Dendritic cell treated with granulocyte-macrophage colony-stimulating factor and Interleukin-4, amounts not matched to agents 40 ng/mL and 50 ng/mL, for 4 days (primary cell): ENCODE data around the gene POC1B.

Experiments used
- H3K27ac Mint-ChIP-seq: one replicate; pipeline ENCODE4 v1.8.0; 2022; ENCODE audit warnings: mild to moderate bottlenecking, mixed read lengths
- H3K27me3 Mint-ChIP-seq: one replicate; pipeline ENCODE4 v1.8.0; 2022; ENCODE audit warnings: mild to moderate bottlenecking, mixed read lengths
- H3K36me3 Mint-ChIP-seq: one replicate; pipeline ENCODE4 v1.8.0; 2022; ENCODE audit warnings: low read depth, mixed read lengths
- H3K4me1 Mint-ChIP-seq: one replicate; pipeline ENCODE4 v1.8.0; 2022; ENCODE audit warnings: low read depth, mixed read lengths
- H3K4me3 Mint-ChIP-seq: one replicate; pipeline ENCODE4 v1.8.0; 2022; ENCODE audit warnings: mild to moderate bottlenecking, moderate library complexity, mixed read lengths
- H3K9me3 Mint-ChIP-seq: one replicate; pipeline ENCODE4 v1.8.0; 2022; ENCODE audit warnings: mixed read lengths
- intact Hi-C: fragments of 100-400 bp; cut with micrococcal nuclease; formaldehyde crosslinking; loops from one replicate; pipeline ENCODE4 v1.15.0; 2022

Gene POC1B

GRCh38 chr12:89401433-89402058, 124.3 kb downstream of the POC1B start:
- no peaks in the 10 kb centered on the region for H3K36me3 Mint-ChIP-seq
- no peak overlapping the region for H3K27ac Mint-ChIP-seq
- H3K4me1 Mint-ChIP-seq, result peaks cover 6% of the 10 kb centered on the region
- intact Hi-C loops, result no loop called here
- H3K9me3 Mint-ChIP-seq, result no peaks in the 10 kb centered on the region
- no peak overlapping the region for H3K4me3 Mint-ChIP-seq
- H3K27me3 Mint-ChIP-seq, result no peaks in the 10 kb centered on the region

- no peaks in the 10 kb centered on the region for H3K9me3 Mint-ChIP-seq
- H3K27ac Mint-ChIP-seq, result no peak overlapping the region
- no peak overlapping the region for H3K4me3 Mint-ChIP-seq
- peaks cover 6% of the 10 kb centered on the region for H3K4me1 Mint-ChIP-seq
- H3K27me3 Mint-ChIP-seq, result no peaks in the 10 kb centered on the region
- intact Hi-C loops, result no loop called here
- no peaks in the 10 kb centered on the region for H3K36me3 Mint-ChIP-seq
These were observed 125.4 kb downstream of the POC1B start for GRCh38 chr12:89400415-89400814.

GRCh38 chr12:89395712-89396111, 130.1 kb downstream of the POC1B start:
- H3K4me3 Mint-ChIP-seq, result no peak overlapping the region
- H3K9me3 Mint-ChIP-seq, result no peaks in the 10 kb centered on the region
- H3K36me3 Mint-ChIP-seq, result no peaks in the 10 kb centered on the region
- intact Hi-C loops, result no loop called here
- H3K27me3 Mint-ChIP-seq, result no peaks in the 10 kb centered on the region
- peaks cover 35% of the 10 kb centered on the region for H3K4me1 Mint-ChIP-seq
- H3K27ac Mint-ChIP-seq, result no peak overlapping the region

- H3K27me3 Mint-ChIP-seq, result no peaks in the 10 kb centered on the region
- no peak overlapping the region for H3K27ac Mint-ChIP-seq
- intact Hi-C loops, result no loop called here
- no peak overlapping the region for H3K4me3 Mint-ChIP-seq
- peaks cover 39% of the 10 kb centered on the region for H3K4me1 Mint-ChIP-seq
- no peaks in the 10 kb centered on the region for H3K36me3 Mint-ChIP-seq
- no peaks in the 10 kb centered on the region for H3K9me3 Mint-ChIP-seq
These were observed 132.2 kb downstream of the POC1B start for GRCh38 chr12:89393551-89394121.

- H3K36me3 Mint-ChIP-seq, result no peaks in the 10 kb centered on the region
- H3K27me3 Mint-ChIP-seq, result no peaks in the 10 kb centered on the region
- H3K4me3 Mint-ChIP-seq, result no peak overlapping the region
- no peaks in the 10 kb centered on the region for H3K9me3 Mint-ChIP-seq
- intact Hi-C loops, result no loop called here
- peaks cover 34% of the 10 kb centered on the region for H3K4me1 Mint-ChIP-seq
- no peak overlapping the region for H3K27ac Mint-ChIP-seq
These were observed 133.5 kb downstream of the POC1B start for GRCh38 chr12:89392391-89392790.

- intact Hi-C loops, result no loop called here
- H3K4me1 Mint-ChIP-seq, result peaks cover 34% of the 10 kb centered on the region
- H3K27me3 Mint-ChIP-seq, result no peaks in the 10 kb centered on the region
- H3K9me3 Mint-ChIP-seq, result no peaks in the 10 kb centered on the region
- H3K36me3 Mint-ChIP-seq, result no peaks in the 10 kb centered on the region
- H3K4me3 Mint-ChIP-seq, result no peak overlapping the region
- H3K27ac Mint-ChIP-seq, result peak overlapping the region; percentile 47
These were observed 134.0 kb downstream of the POC1B start for GRCh38 chr12:89391726-89392336.

GRCh38 chr12:89390802-89391673, 134.8 kb downstream of the POC1B start:
- no peak overlapping the region for H3K4me3 Mint-ChIP-seq
- no peaks in the 10 kb centered on the region for H3K36me3 Mint-ChIP-seq
- intact Hi-C loops, result no loop called here
- no peaks in the 10 kb centered on the region for H3K9me3 Mint-ChIP-seq
- H3K27ac Mint-ChIP-seq, result peak overlapping the region; percentile 47
- H3K4me1 Mint-ChIP-seq, result peaks cover 34% of the 10 kb centered on the region
- no peaks in the 10 kb centered on the region for H3K27me3 Mint-ChIP-seq

- Mint-ChIP-seq H3K27ac (peak overlapping the region; percentile 47), H3K4me3 (no peak overlapping the region), H3K27me3 (no peaks in the 10 kb centered on the region), H3K4me1 (peaks cover 34% of the 10 kb centered on the region), H3K36me3 (no peaks in the 10 kb centered on the region), H3K9me3 (no peaks in the 10 kb centered on the region)
- intact Hi-C loops, result no loop called here
These were observed 135.8 kb downstream of the POC1B start for GRCh38 chr12:89389755-89390661.

- no peaks in the 10 kb centered on the region for H3K36me3 Mint-ChIP-seq
- no peaks in the 10 kb centered on the region for H3K27me3 Mint-ChIP-seq
These were observed 139.7 kb downstream of the POC1B start for GRCh38 chr12:89386138-89386537.

GRCh38 chr12:89384807-89385206, 141.0 kb downstream of the POC1B start:
- Mint-ChIP-seq H3K27ac (no peak overlapping the region), H3K4me1 (peaks cover 46% of the 10 kb centered on the region), H3K4me3 (no peak overlapping the region), H3K36me3 (no peaks in the 10 kb centered on the region), H3K27me3 (no peaks in the 10 kb centered on the region), H3K9me3 (no peaks in the 10 kb centered on the region)
- intact Hi-C loops, result loop anchor here (5.0 kb wide), 1 partner anchor 42 kb away; no protein-coding TSS in a partner anchor

More at GRCh38 chr12:89386138-89386537, 139.7 kb downstream of the POC1B start:
- H3K4me1 Mint-ChIP-seq, result peaks cover 44% of the 10 kb centered on the region
- H3K27ac Mint-ChIP-seq, result no peak overlapping the region
- H3K9me3 Mint-ChIP-seq, result no peaks in the 10 kb centered on the region
- no peak overlapping the region for H3K4me3 Mint-ChIP-seq
- intact Hi-C loops, result no loop called here

GRCh38 chr12:89384050-89384758, 141.6 kb downstream of the POC1B start:
- no peaks in the 10 kb centered on the region for H3K9me3 Mint-ChIP-seq
- no peaks in the 10 kb centered on the region for H3K36me3 Mint-ChIP-seq
- intact Hi-C loops, result loop anchor here (5.0 kb wide), 1 partner anchor 43 kb away; no protein-coding TSS in a partner anchor
- no peak overlapping the region for H3K27ac Mint-ChIP-seq
- H3K4me3 Mint-ChIP-seq, result no peak overlapping the region
- H3K4me1 Mint-ChIP-seq, result peaks cover 46% of the 10 kb centered on the region
- H3K27me3 Mint-ChIP-seq, result no peaks in the 10 kb centered on the region

GRCh38 chr12:89383235-89384049, 142.4 kb downstream of the POC1B start:
- Mint-ChIP-seq H3K27me3 (no peaks in the 10 kb centered on the region), H3K27ac (no peak overlapping the region), H3K9me3 (no peaks in the 10 kb centered on the region), H3K4me1 (peaks cover 46% of the 10 kb centered on the region), H3K36me3 (no peaks in the 10 kb centered on the region), H3K4me3 (no peak overlapping the region)
- intact Hi-C loops, result loop anchor here (5.0 kb wide), 1 partner anchor 44 kb away; no protein-coding TSS in a partner anchor
